ENCODE results near the gene CCDC142.
A peak's percentile ranks its signal among the peaks of the same experiment; 100 is the strongest.

CCDC142 gene, protein sequence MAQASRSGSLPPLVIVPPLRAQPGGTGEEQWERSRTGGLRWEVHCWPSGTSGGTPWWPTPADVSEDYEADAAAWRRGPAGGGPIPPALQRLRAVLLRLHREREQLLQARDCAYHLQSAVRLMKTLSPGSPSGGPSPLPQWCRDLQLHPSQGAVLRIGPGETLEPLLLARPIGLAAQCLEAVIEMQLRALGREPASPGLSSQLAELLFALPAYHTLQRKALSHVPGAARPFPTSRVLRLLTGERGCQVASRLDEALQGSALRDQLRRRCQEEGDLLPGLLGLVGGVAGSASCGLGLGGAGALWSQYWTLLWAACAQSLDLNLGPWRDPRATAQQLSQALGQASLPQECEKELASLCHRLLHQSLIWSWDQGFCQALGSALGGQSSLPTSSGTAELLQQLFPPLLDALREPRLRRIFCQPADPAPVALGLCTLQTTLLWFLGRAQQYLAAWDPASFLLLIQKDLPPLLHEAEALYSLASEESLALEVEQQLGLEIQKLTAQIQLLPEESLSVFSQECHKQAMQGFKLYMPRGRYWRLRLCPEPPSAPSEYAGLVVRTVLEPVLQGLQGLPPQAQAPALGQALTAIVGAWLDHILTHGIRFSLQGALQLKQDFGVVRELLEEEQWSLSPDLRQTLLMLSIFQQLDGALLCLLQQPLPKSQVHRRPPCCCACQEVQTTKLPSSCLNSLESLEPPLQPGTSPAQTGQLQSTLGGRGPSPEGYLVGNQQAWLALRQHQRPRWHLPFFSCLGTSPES

DNA sequence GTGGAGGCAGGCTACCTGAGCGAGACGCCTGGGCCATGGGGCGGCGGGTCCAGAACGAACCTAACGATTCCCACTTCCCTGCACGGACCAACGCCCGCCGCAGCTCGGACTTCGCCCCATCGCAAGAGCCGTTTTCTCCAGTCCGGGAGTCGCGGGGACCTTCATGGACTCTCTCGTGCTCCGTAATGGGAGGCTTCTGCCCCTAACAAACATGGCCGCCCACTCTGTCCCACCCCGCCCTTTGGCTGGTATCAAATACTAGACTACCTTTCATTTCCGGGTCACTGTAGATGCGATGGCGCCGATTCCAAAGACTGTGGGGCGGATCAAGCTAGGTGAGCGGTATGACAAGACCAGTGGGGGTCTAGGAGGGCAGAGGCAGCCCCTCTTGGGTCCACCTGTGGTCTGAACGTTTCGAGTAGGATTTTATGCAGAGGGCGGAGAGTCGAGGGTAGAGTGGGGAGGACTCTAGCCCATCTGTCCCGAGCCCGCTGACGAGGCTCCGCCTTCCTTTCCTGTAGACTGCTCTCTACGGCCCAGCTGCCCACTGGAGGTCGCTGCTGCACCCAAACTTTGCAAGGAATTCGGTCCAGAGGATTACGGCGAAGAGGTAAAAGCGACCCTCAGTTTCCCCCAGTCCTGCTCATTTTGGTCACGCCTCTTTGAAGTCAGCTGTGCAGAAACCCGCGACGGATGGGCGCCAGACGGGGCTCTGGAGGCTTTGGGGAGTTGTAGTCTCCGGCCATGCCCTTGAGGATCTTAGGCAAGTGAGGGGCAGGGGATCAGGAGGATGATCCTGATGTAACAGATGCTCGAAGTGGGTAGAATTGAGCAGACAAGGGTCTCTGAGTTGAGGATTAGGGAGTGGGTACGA, at the start of gene CCDC142, which contains the start of gene TTC31:
TSS of gene CCDC142 (minus strand) at position 198 of the 874 bp plus-strand sequence. CDS start at position 37, 161 bp downstream.
TSS of gene TTC31 (plus strand) at position 281 of the 874 bp plus-strand sequence. CDS start at position 296, 15 bp downstream.
- DNase-seq = peak; percentile 88

- DNase-seq = no peak
These were observed 49.4 kb upstream of the CCDC142 start for GRCh38 chr2:74532222-74532621.

GRCh38 chr2:74531666-74532065, 48.9 kb upstream of the CCDC142 start:
- no peak for DNase-seq

- no peak for DNase-seq
These were observed 47.7 kb upstream of the CCDC142 start for GRCh38 chr2:74530239-74531187.

GRCh38 chr2:74529357-74530238, 46.8 kb upstream of the CCDC142 start, which contains the start of the genes AUP1 and HTRA2:
TSS of gene AUP1 (minus strand) at chr2:74529706. CDS start at chr2:74529629, 77 bp downstream.
TSS of gene HTRA2 (plus strand) at chr2:74529933. CDS start at chr2:74530007, 74 bp downstream.
- DNase-seq = peak; percentile 77

DNA sequence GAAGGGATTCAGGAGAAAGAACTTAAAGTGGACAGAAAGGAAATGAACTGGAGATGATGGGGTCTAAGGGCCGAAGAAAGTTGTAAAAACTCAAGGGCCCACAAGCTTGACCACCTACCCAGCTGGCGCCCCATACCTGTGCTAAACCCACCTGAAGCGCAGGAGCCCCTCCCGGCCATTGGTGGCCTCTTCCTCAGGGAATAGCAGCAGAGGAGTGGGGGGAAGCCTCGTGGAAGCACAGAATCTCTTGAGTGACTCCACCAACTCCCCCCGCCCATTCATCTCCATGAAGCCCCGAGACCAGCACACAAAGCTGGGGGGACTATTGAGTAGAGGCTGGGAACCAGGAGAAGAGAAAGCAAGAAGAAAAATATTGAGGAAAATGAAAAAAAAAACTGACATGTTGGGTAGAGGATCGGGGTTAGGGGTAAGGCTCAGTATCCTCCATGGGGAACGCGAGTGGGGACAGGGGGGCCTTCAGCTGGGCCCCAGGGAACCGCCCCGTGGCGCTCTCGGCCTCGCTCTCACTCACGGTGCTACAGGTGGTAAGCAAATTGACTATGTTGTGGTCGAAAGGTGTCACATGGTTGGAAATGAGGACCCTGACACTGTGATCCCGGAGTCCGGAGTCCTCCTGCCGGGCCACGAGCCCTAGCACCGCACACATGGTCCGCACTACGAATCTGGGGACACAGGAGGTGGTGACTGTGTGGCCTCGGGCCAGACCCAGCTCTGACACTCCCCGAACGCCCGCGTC, 46.0 kb upstream of the CCDC142 start:
- no peak for DNase-seq

DNA sequence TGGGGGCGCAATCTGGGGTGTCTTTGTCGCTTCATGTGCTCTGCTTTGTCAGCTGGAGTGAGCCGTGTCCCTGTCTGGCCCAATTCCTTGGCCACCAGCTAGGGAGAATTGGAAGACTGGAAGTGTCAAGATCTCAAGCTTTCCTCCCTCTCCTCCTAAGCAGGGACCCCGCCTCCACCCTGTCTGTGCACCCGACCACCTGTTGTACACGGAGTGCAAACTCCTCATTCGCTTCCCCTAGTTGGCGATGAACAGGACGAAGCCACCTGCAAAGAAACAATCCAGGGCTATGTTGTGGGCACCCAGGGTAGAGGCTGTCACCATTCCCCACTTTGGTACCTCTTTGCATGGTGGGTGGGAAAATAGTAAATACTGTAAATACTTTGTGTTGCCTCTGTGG, 44.9 kb upstream of the CCDC142 start:
- no peak for DNase-seq

GRCh38 chr2:74526649-74527230, 43.9 kb upstream of the CCDC142 start:
- no peak for DNase-seq

GRCh38 chr2:74525717-74526648, 43.2 kb upstream of the CCDC142 start, which contains the start of gene DQX1:
TSS of gene DQX1 (minus strand) at chr2:74526231. CDS start at chr2:74525729, 502 bp downstream.
- DNase-seq = no peak

GRCh38 chr2:74524955-74525716, 42.3 kb upstream of the CCDC142 start:
- DNase-seq = no peak

GRCh38 chr2:74524005-74524404, 41.2 kb upstream of the CCDC142 start:
- DNase-seq = no peak

DNA sequence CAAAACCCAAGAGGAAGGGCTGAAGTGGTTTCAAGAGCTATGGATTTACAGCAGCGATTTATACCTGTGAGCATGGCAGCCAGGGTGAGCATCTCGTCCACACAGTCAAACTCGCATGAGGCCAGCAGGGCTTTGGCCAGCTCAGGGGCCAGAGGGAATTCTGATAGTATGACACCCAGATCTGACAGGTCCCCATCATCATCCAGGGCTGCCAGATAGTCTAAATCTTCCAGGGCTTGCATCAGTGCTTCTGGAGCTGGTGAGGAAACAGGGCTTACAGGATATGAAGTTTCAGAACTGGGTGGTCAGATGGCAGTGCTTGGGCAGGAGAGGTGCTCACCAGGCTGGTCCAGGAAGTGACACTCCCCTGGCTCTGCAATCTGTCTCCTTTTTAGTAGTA, 39.7 kb upstream of the CCDC142 start:
- no peak for DNase-seq

- DNase-seq = no peak
These were observed 33.9 kb upstream of the CCDC142 start for GRCh38 chr2:74516650-74517049.

GRCh38 chr2:74515981-74516633, 33.3 kb upstream of the CCDC142 start:
- DNase-seq = peak; percentile 60

DNA sequence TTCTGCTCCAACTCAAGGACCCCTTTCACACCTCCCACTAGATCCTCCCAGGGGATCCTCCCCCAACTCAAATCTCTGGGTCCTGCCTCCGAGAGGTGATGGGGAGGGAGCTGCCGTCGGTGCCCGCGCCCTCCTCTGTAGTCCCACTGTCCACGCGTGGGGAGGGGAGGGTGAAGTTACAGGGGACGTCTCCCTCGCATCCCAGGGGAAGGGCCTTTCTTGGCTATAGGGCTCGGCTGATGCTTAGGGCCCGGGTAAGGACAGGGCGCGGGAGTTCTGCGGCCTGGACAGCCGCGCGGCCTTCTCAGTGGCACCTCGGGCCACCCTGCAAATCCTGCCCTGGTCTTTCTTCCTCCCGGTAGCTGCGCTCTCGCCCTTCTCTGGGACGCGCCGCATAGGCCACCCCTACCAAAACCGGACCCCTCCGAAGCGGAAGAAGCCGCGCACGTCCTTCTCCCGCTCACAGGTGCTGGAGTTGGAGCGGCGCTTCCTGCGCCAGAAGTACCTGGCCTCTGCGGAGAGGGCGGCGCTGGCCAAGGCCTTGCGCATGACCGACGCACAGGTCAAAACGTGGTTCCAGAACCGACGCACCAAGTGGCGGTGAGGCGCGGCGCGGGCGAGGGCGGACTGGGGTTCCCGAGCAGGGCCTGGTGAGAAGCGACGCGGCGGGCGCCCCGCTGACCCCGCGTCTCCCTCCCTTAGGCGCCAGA, 32.6 kb upstream of the CCDC142 start:
- DNase-seq = no peak
